A673 (cell line): ENCODE data around the gene CHKA. TPM values are rescaled to one million over a fixed set of nuclear protein-coding genes. Genes with fewer than 3 reads are reported as not detected.

ENCODE experiments used
- BruUV-seq: library from RNA; stranded (reverse); fragments of 400-500 nt; replicated peaks from 2 replicates; lab custom pipeline; 2021; lab: Mats Ljungman, UMichigan
- CTCF ChIA-PET: fragments of 300-600 bp; sonication (Branson Sonifier 250); formaldehyde crosslinking; loops from one replicate; lab custom pipeline; 2022; ENCODE audit warnings: antibody characterized with exemption; lab: Charles Lee
- POLR2A ChIA-PET: fragments of 300-600 bp; sonication (Branson Sonifier 250); formaldehyde crosslinking; loops from one replicate; lab custom pipeline; 2022; ENCODE audit warnings: antibody characterized with exemption; ENCODE audit not compliant: low non-redundant PET; lab: Charles Lee
- DNase-seq: peaks from one replicate; pipeline ENCODE4 v3.0.0-alpha.2; 2015; ENCODE audit warnings: low spot score
- H3K27ac ChIP-seq: fragments of 200-600 bp; sonication (generic); 2 replicates; pipeline ENCODE4 v1.5.1; 2016; ENCODE audit warnings: mixed run types, low read depth, mild to moderate bottlenecking, mixed read lengths, antibody characterized with exemption, low read length; ENCODE audit not compliant: poor library complexity, severe bottlenecking
- H3K27me3 ChIP-seq: fragments of 200-600 bp; sonication (generic); replicated peaks from 2 replicates; pipeline ENCODE4 v1.6.1; 2017; ENCODE audit warnings: mixed run types, low read depth, mild to moderate bottlenecking, mixed read lengths, antibody characterized with exemption, low read length; ENCODE audit not compliant: insufficient read depth, poor library complexity
- H3K36me3 ChIP-seq: fragments of 200-600 bp; sonication (generic); 2 replicates; pipeline ENCODE4 v1.6.1; 2016; ENCODE audit warnings: mixed run types, mild to moderate bottlenecking, mixed read lengths, antibody characterized with exemption, low read length; ENCODE audit not compliant: insufficient read depth, poor library complexity, severe bottlenecking
- H3K4me1 ChIP-seq: fragments of 200-600 bp; sonication (generic); 2 replicates; pipeline ENCODE4 v1.6.1; 2017; ENCODE audit warnings: mixed run types, mild to moderate bottlenecking, mixed read lengths, antibody characterized with exemption, low read length; ENCODE audit not compliant: insufficient read depth, poor library complexity, severe bottlenecking
- H3K4me3 ChIP-seq: fragments of 200-600 bp; sonication (generic); 2 replicates; pipeline ENCODE4 v1.5.1; 2016; ENCODE audit warnings: low read depth, mixed run types, mild to moderate bottlenecking, mixed read lengths, low read length; ENCODE audit not compliant: poor library complexity, severe bottlenecking
- H3K9me3 ChIP-seq: fragments of 200-600 bp; sonication (generic); 2 replicates; pipeline ENCODE4 v1.6.1; 2016; ENCODE audit warnings: mixed run types, low read depth, mild to moderate bottlenecking, mixed read lengths, antibody characterized with exemption, low read length; ENCODE audit not compliant: poor library complexity, severe bottlenecking
- CTCF ChIP-seq: fragments of 300-800, 200-600 bp; sonication (generic); conservative IDR thresholded peaks from 2 replicates; pipeline ENCODE4 v1.5.1; 2017; ENCODE audit warnings: low read depth, mild to moderate bottlenecking, antibody characterized with exemption, low read length, moderate library complexity, mixed read lengths
- EZH2 ChIP-seq: fragments of 200-600 bp; sonication (generic); IDR thresholded peaks from 2 replicates; pipeline ENCODE4 v1.6.1; 2017; ENCODE audit warnings: borderline replicate concordance, low read depth, mild to moderate bottlenecking, mixed read lengths, antibody characterized with exemption, low read length; ENCODE audit not compliant: poor library complexity, severe bottlenecking
- intact Hi-C: fragments of 100-400 bp; cut with micrococcal nuclease; formaldehyde crosslinking; loops from one replicate; pipeline ENCODE4 v1.10.0; 2022; ENCODE audit not compliant: unreplicated experiment
- total RNA-seq: library from RNA; stranded (reverse); gene quantifications from 2 replicates; pipeline ENCODE4 v1.2.3, GENCODE V29; 2021

The CHKA gene
- total RNA-seq, 1 experiment from 2014 or later: 37.5 TPM

- POLR2A ChIA-PET: no interaction called here
- no peaks in the 10 kb centered on the region for H3K9me3 ChIP-seq
- CTCF ChIA-PET: no interaction called here
- no peak overlapping the region for H3K4me3 ChIP-seq
- no peak for DNase-seq
- no TSS peak for BruUV-seq
- H3K36me3 ChIP-seq: no peaks in the 10 kb centered on the region
- no peaks in the 10 kb centered on the region for H3K27me3 ChIP-seq
- TF ChIP-seq EZH2 (no peak), CTCF (no peak)
- H3K27ac ChIP-seq: no peak overlapping the region
- H3K4me1 ChIP-seq: no peaks in the 10 kb centered on the region
- intact Hi-C loops: no loop called here
Measured at GRCh38 chr11:68090706-68091105, 30.5 kb downstream of the CHKA start.

- H3K27ac ChIP-seq: no peak overlapping the region
- TF ChIP-seq CTCF: no peak
- TF ChIP-seq EZH2: no peak
- H3K9me3 ChIP-seq: no peaks in the 10 kb centered on the region
- no peaks in the 10 kb centered on the region for H3K36me3 ChIP-seq
- no peak overlapping the region for H3K4me3 ChIP-seq
- intact Hi-C loops: no loop called here
- ChIA-PET POLR2A (no interaction called here), CTCF (no interaction called here)
- no peaks in the 10 kb centered on the region for H3K4me1 ChIP-seq
- no peak for DNase-seq
- BruUV-seq: no TSS peak
- H3K27me3 ChIP-seq: no peaks in the 10 kb centered on the region
Measured at GRCh38 chr11:68090287-68090686, 30.9 kb downstream of the CHKA start.

GRCh38 chr11:68089679-68090078 lies 31.5 kb downstream of the CHKA start:
- Histone ChIP-seq H3K4me1 (no peaks in the 10 kb centered on the region), H3K9me3 (no peaks in the 10 kb centered on the region), H3K27me3 (no peaks in the 10 kb centered on the region), H3K27ac (no peak overlapping the region), H3K36me3 (no peaks in the 10 kb centered on the region), H3K4me3 (no peak overlapping the region)
- ChIA-PET POLR2A (no interaction called here), CTCF (no interaction called here)
- no TSS peak for BruUV-seq
- intact Hi-C loops: no loop called here
- no peak for DNase-seq
- TF ChIP-seq EZH2 (no peak), CTCF (no peak)
